Measurements from ENCODE around the gene OSMR. TPM values are rescaled to one million over a fixed set of nuclear protein-coding genes. Genes with fewer than 3 reads are reported as not detected.

The OSMR gene
- total and polyA plus RNA-seq, 2 of the 13 experiments (the other 11 are each of a cell fraction or from before 2014, with no cell fraction given), result 21.3 to 86.5 TPM

- Histone ChIP-seq H3K36me3 (replicated peaks in 1 of 2; ENCODE audit: control insufficient read depth in 1 of 2, insufficient read depth in 2 of 2, low read length in 2 of 2) (peaks cover 0 to 13% of the 10 kb centered on the region in 2 experiments; a peak in 3 of 5 replicates), H3K4me1 (ENCODE audit: insufficient read depth, low read length) (peaks cover 45% of the 10 kb centered on the region), H4K20me1 (ENCODE audit: insufficient read depth, low read length) (peaks cover 21% of the 10 kb centered on the region), H3K9ac (ENCODE audit: insufficient read depth, low read depth, low read length) (peak overlapping the region; percentile 96; the same call in 1 of the 2 replicates), H3K4me2 (ENCODE audit: low read depth, low read length) (peak overlapping the region; percentile 97), H3K27me3 (ENCODE audit: control insufficient read depth in 1 of 2, insufficient read depth in 2 of 2, low read length in 2 of 2) (no peaks in the 10 kb centered on the region; a peak in 1 of 5 replicates), H3K27ac (ENCODE audit: extremely low read length, insufficient read depth, low read length) (peak overlapping the region; percentile 95), H2AFZ (ENCODE audit: low read length) (no peak overlapping the region), H3K79me2 (ENCODE audit: insufficient read depth, low read length) (peaks cover 88% of the 10 kb centered on the region), H3K9me3 (ENCODE audit: low read length) (no peaks in the 10 kb centered on the region), H3K4me3 (replicated peaks in 1 of 3; ENCODE audit: insufficient read depth in 1 of 3, low read depth in 2 of 3, low read length in 3 of 3) (peak overlapping the region; percentile 98 to 99 (median 98))
- in situ Hi-C loops (cut with HindIII; ENCODE audit: extremely low pct_ligation_motif_present, low pct_unique_long_range_greater_than_20kb), result loop anchor here (10.0 kb wide), 1 partner anchor 227 kb away; the partner anchor contains the start of gene RICTOR
- POLR2A ChIA-PET, result interaction anchor here (1.0 to 2.0 kb wide), 5 partner anchors 10 to 74 kb away, joined by 3 to 13 read pairs (median 3); no protein-coding TSS in a partner anchor
- WGBS (ENCODE audit: low lambda C conversion rate), result 30% methylated on average over 9 of the region's 9 CpGs
- TF ChIP-seq XRCC5 (optimal IDR thresholded peaks at IDR 0.05; ENCODE audit: low read length) (peak; percentile 12), MEIS2 (CRISPR knock-in tag; IDR thresholded peaks at IDR 0.05) (no peak), ZNF644 (CRISPR knock-in tag; IDR thresholded peaks at IDR 0.05; ENCODE audit: low read depth) (no peak), SAP130 (CRISPR knock-in tag; IDR thresholded peaks at IDR 0.05; ENCODE audit: low read depth) (peak; percentile 3; the same call in 1 of the 2 replicates), ERF (CRISPR knock-in tag; IDR thresholded peaks at IDR 0.05) (0 out of 2 replicates have a peak, but pooled peaks have one; percentile 24), ZSCAN20 (CRISPR knock-in tag; IDR thresholded peaks at IDR 0.05; ENCODE audit: borderline replicate concordance) (no peak)
- ATAC-seq (no peak), FAIRE-seq (peak; percentile 37), DNase-seq (ENCODE audit: low spot score) (no peak)
- CTCF ChIA-PET (ENCODE audit: low intra/inter-chr PET ratio, low total read pairs), result no interaction called here
- BruUV-seq (replicated peaks), result no TSS peak
- intact Hi-C loops (cut with micrococcal nuclease; ENCODE audit: unreplicated experiment), result loop anchor here (5.0 to 10.0 kb wide), 3 partner anchors 75 to 303 kb away; no protein-coding TSS in a partner anchor
Measured at GRCh38 chr5:38847559-38848347, 1.9 kb downstream of the OSMR start.

- H3K36me3 ChIP-seq (replicated peaks in 1 of 2; ENCODE audit: control insufficient read depth in 1 of 2, insufficient read depth in 2 of 2, low read length in 2 of 2), result peaks cover 0 to 20% of the 10 kb centered on the region in 2 experiments; a peak in 3 of 5 replicates
- FAIRE-seq (no peak), DNase-seq (ENCODE audit: low spot score) (no peak), ATAC-seq (no peak)
- H3K4me3 ChIP-seq (replicated peaks in 1 of 3; ENCODE audit: insufficient read depth in 1 of 3, low read depth in 2 of 3, low read length in 3 of 3), result peak overlapping the region in 2 of 3 experiments; percentile 4 to 98; a peak in 2 of 6 replicates
- 84% methylated on average over 2 of the region's 2 CpGs for WGBS (ENCODE audit: low lambda C conversion rate)
- ChIA-PET CTCF (ENCODE audit: low intra/inter-chr PET ratio, low total read pairs) (no interaction called here), POLR2A (interaction anchor here (1.3 to 1.5 kb wide), 2 partner anchors 9 to 73 kb away, joined by 3 read pairs; no protein-coding TSS in a partner anchor)
- H3K27ac ChIP-seq (ENCODE audit: extremely low read length, insufficient read depth, low read length), result peak overlapping the region; percentile 95
- peak overlapping the region; percentile 97 for H3K4me2 ChIP-seq (ENCODE audit: low read depth, low read length)
- H3K27me3 ChIP-seq (ENCODE audit: control insufficient read depth in 1 of 2, insufficient read depth in 2 of 2, low read length in 2 of 2), result no peaks in the 10 kb centered on the region; a peak in 1 of 5 replicates
- intact Hi-C loops (cut with micrococcal nuclease; ENCODE audit: unreplicated experiment), result loop anchor here (5.0 to 10.0 kb wide), 3 partner anchors 74 to 304 kb away; no protein-coding TSS in a partner anchor
- H3K79me2 ChIP-seq (ENCODE audit: insufficient read depth, low read length), result peaks cover 87% of the 10 kb centered on the region
- peaks cover 40% of the 10 kb centered on the region for H3K4me1 ChIP-seq (ENCODE audit: insufficient read depth, low read length)
- peak overlapping the region; percentile 96; the same call in 1 of the 2 replicates for H3K9ac ChIP-seq (ENCODE audit: insufficient read depth, low read depth, low read length)
- no peaks in the 10 kb centered on the region for H3K9me3 ChIP-seq (ENCODE audit: low read length)
- in situ Hi-C loops (cut with HindIII; ENCODE audit: extremely low pct_ligation_motif_present, low pct_unique_long_range_greater_than_20kb), result loop anchor here (10.0 kb wide), 1 partner anchor 226 kb away; the partner anchor contains the start of gene RICTOR
- BruUV-seq (replicated peaks), result no TSS peak
- no peak overlapping the region for H2AFZ ChIP-seq (ENCODE audit: low read length)
- peaks cover 24% of the 10 kb centered on the region for H4K20me1 ChIP-seq (ENCODE audit: insufficient read depth, low read length)
- TF ChIP-seq NFE2L2 (IDR thresholded peaks at IDR 0.05; ENCODE audit: low read length) (peak; percentile 56; the same call in 1 of the 2 replicates), ZNF781 (CRISPR knock-in tag; IDR thresholded peaks at IDR 0.05; ENCODE audit: borderline replicate concordance, not compliant biosample characterization) (no peak), ZGPAT (CRISPR knock-in tag; IDR thresholded peaks at IDR 0.05) (no peak), RBFOX2 (IDR thresholded peaks at IDR 0.05; ENCODE audit: low read depth, low read length) (no peak)
Measured at GRCh38 chr5:38848637-38849036, 2.8 kb downstream of the OSMR start.
